Keratinocyte (primary cell): Measurements from ENCODE around the gene ACHE. TPM values are rescaled to one million over a fixed set of nuclear protein-coding genes. Genes with fewer than 3 reads are reported as not detected.

ENCODE experiments used
- DNase-seq: peaks from one replicate; pipeline ENCODE4 v3.0.0-alpha.2; 2011; ENCODE audit warnings: low read depth, missing footprints, low spot score
- FAIRE-seq: peaks from 2 replicates; lab custom pipeline; 2011; peaks lifted over from hg19 to GRCh38; lab: Jason Lieb, UNC
- H2AFZ ChIP-seq: 2 replicates; pipeline ENCODE4 v1.6.0; 2012; ENCODE audit warnings: low read length, control low read depth, inconsistent platforms; ENCODE audit not compliant: control insufficient read depth
- H3K27ac ChIP-seq: 2 replicates; pipeline ENCODE4 v1.5.1; 2011; ENCODE audit warnings: low read length; ENCODE audit not compliant: control insufficient read depth, insufficient read depth
- H3K27me3 ChIP-seq: 3 replicates; pipeline ENCODE4 v1.6.0; 2011; ENCODE audit warnings: low read length; ENCODE audit not compliant: control insufficient read depth, insufficient read depth; ENCODE audit errors: extremely low read depth
- H3K36me3 ChIP-seq, 2 experiments: 2 replicates in 1 of 2; 3 replicates in 1 of 2; pipeline ENCODE4 v1.5.1; 2011; ENCODE audit warnings: low read length in 2 of 2, mild to moderate bottlenecking in 1 of 2; ENCODE audit not compliant: control insufficient read depth in 2 of 2, insufficient read depth in 2 of 2; ENCODE audit errors: extremely low read depth in 1 of 2
- H3K4me1 ChIP-seq: 3 replicates; pipeline ENCODE4 v1.5.1; 2011; ENCODE audit warnings: low read length; ENCODE audit not compliant: control insufficient read depth, insufficient read depth; ENCODE audit errors: extremely low read depth
- H3K4me2 ChIP-seq: 3 replicates; pipeline ENCODE4 v1.6.0; 2011; ENCODE audit warnings: low read depth, low read length; ENCODE audit not compliant: control insufficient read depth, insufficient read depth; ENCODE audit errors: extremely low read depth
- H3K4me3 ChIP-seq, 3 experiments: fragments of 200-600 bp in 1 of 3; sonication (generic) in 1 of 3; 2 replicates in 2 of 3; 3 replicates in 1 of 3; pipeline ENCODE4 v1.5.1; 2011 to 2016; ENCODE audit warnings: low read length in 3 of 3, mild to moderate bottlenecking in 3 of 3, control low read depth in 2 of 3, inconsistent platforms in 1 of 3, low read depth in 1 of 3, mixed read lengths in 1 of 3, mixed run types in 1 of 3, moderate library complexity in 1 of 3; ENCODE audit not compliant: control insufficient read depth in 2 of 3, insufficient read depth in 2 of 3; ENCODE audit errors: extremely low read depth in 1 of 3
- H3K79me2 ChIP-seq: 2 replicates; pipeline ENCODE4 v1.6.0; 2012; ENCODE audit warnings: low read length; ENCODE audit not compliant: control insufficient read depth, insufficient read depth
- H3K9ac ChIP-seq: 3 replicates; pipeline ENCODE4 v1.6.0; 2011; ENCODE audit warnings: low read length; ENCODE audit not compliant: control insufficient read depth, insufficient read depth; ENCODE audit errors: extremely low read depth
- H3K9me1 ChIP-seq: 3 replicates; pipeline ENCODE4 v1.6.0; 2011; ENCODE audit warnings: low read length; ENCODE audit not compliant: control insufficient read depth, insufficient read depth; ENCODE audit errors: extremely low read depth
- H3K9me3 ChIP-seq: 2 replicates; pipeline ENCODE4 v1.5.1; 2012; ENCODE audit warnings: low read depth, low read length; ENCODE audit not compliant: control insufficient read depth
- H4K20me1 ChIP-seq: 3 replicates; pipeline ENCODE4 v1.6.0; 2011; ENCODE audit warnings: low read length; ENCODE audit not compliant: control insufficient read depth, insufficient read depth; ENCODE audit errors: extremely low read depth
- CTCF ChIP-seq, 3 experiments: IDR thresholded peaks in 1 of 3; conservative IDR thresholded peaks in 1 of 3; optimal IDR thresholded peaks in 1 of 3; 2 replicates in 2 of 3; 3 replicates in 1 of 3; pipeline versions ENCODE3 to v1.5.1; 2011; ENCODE audit warnings: low read length in 3 of 3, mild to moderate bottlenecking in 3 of 3, moderate library complexity in 2 of 3, control low read depth in 1 of 3, inconsistent platforms in 1 of 3; ENCODE audit not compliant: insufficient read depth in 2 of 3; ENCODE audit errors: extremely low read depth in 1 of 3
- EZH2 ChIP-seq: IDR thresholded peaks from one replicate; pipeline ENCODE4 v1.6.1; 2012; ENCODE audit warnings: inconsistent platforms, mild to moderate bottlenecking, low read length, moderate library complexity
- dilution Hi-C: fragments of 300-500 bp; cut with MboI; formaldehyde crosslinking; loops from one replicate; pipeline ENCODE4 v1.7.0; 2020; ENCODE audit warnings: low sequenced_read_pairs; ENCODE audit not compliant: extremely low pct_ligation_motif_present
- polyA plus RNA-seq, 5 experiments: library from polyadenylated mRNA; depleted of rRNA in 3 of 5; stranded (reverse) in 3 of 5; stranded (forward) in 1 of 5; unstranded in 1 of 5; fragments of >200 nt; gene quantifications; 1 replicate in 1 of 5; 2 replicates in 3 of 5; 3 replicates in 1 of 5; pipeline versions ENCODE4 v1.2.1 to v1.2.3, GENCODE V29; 2011 to 2012; ENCODE audit warnings: missing spikeins in 2 of 5, low read depth in 1 of 5, low replicate concordance in 1 of 5

The ACHE gene
- polyA plus RNA-seq, 1 donor (not counting 4 experiments of a cell fraction or from before 2014, with no cell fraction given): 0.07 TPM

GRCh38 chr7:100867776-100868485 is 27.8 kb downstream of the ACHE start:
- Histone ChIP-seq H2AFZ (no peak overlapping the region), H3K27me3 (no peaks in the 10 kb centered on the region), H3K4me1 (peaks cover 30% of the 10 kb centered on the region), H3K9me1 (no peaks in the 10 kb centered on the region), H3K9me3 (no peaks in the 10 kb centered on the region), H3K27ac (peak overlapping the region; percentile 95), H3K4me3 (peak overlapping the region; percentile 89 to 97 (median 95)), H3K9ac (peak overlapping the region; percentile 99), H4K20me1 (no peaks in the 10 kb centered on the region), H3K79me2 (peaks cover 49% of the 10 kb centered on the region), H3K36me3 (peaks cover 22 to 23% of the 10 kb centered on the region in 2 experiments), H3K4me2 (peak overlapping the region; percentile 95)
- DNase-seq (no peak), FAIRE-seq (no peak)
- dilution Hi-C loops: no loop called here
- TF ChIP-seq EZH2 (no peak), CTCF (optimal IDR thresholded peaks at IDR 0.05 in 1 of 3, IDR thresholded peaks at IDR 0.05 in 1 of 3, conservative IDR thresholded peaks at IDR 0.05 in 1 of 3; ENCODE audit: extremely low read depth in 1 of 3, insufficient read depth in 2 of 3, low read length in 3 of 3) (no peak)

GRCh38 chr7:100867040-100867775 is 28.5 kb downstream of the ACHE start, which contains the start of gene TRIP6:
TSS of gene TRIP6 (plus strand) at chr7:100867387. CDS start at chr7:100867498, 111 bp downstream.
- dilution Hi-C loops: no loop called here
- peaks cover 17 to 24% of the 10 kb centered on the region in 2 experiments for H3K36me3 ChIP-seq
- H3K4me1 ChIP-seq: peaks cover 30% of the 10 kb centered on the region
- H2AFZ ChIP-seq: no peak within 1 kb of the TSS
- peaks cover 45% of the 10 kb centered on the region for H3K79me2 ChIP-seq
- TF ChIP-seq CTCF (optimal IDR thresholded peaks at IDR 0.05 in 1 of 3, IDR thresholded peaks at IDR 0.05 in 1 of 3, conservative IDR thresholded peaks at IDR 0.05 in 1 of 3; ENCODE audit: extremely low read depth in 1 of 3, insufficient read depth in 2 of 3, low read length in 3 of 3) (no peak), EZH2 (no peak)
- no peaks in the 10 kb centered on the region for H3K9me3 ChIP-seq
- FAIRE-seq (peak; percentile 9), DNase-seq (no peak)
- H3K27me3 ChIP-seq: no peaks in the 10 kb centered on the region
- H3K27ac ChIP-seq: peak within 1 kb of the TSS; percentile 95
- H3K9ac ChIP-seq: peak within 1 kb of the TSS; percentile 99
- no peaks in the 10 kb centered on the region for H3K9me1 ChIP-seq
- no peaks in the 10 kb centered on the region for H4K20me1 ChIP-seq
- H3K4me2 ChIP-seq: peak within 1 kb of the TSS; percentile 95
- peak within 1 kb of the TSS; percentile 89 to 97 (median 95) for H3K4me3 ChIP-seq
